K562 treated with DMSO at 1 percent for 4 hours (cell line): ENCODE measurements around the gene L3MBTL3. TPM values are rescaled to one million over a fixed set of nuclear protein-coding genes. Genes with fewer than 3 reads are reported as not detected.

Experiments used
- total RNA-seq: library from RNA; unstranded; fragments of 300-600 nt; gene quantifications from 2 replicates; pipeline ENCODE4 v1.2.3, GENCODE V29; 2022; ENCODE audit not compliant: insufficient read depth

L3MBTL3 gene
- 0.75 and 0.76 TPM in 2 replicates for total RNA-seq

DNA sequence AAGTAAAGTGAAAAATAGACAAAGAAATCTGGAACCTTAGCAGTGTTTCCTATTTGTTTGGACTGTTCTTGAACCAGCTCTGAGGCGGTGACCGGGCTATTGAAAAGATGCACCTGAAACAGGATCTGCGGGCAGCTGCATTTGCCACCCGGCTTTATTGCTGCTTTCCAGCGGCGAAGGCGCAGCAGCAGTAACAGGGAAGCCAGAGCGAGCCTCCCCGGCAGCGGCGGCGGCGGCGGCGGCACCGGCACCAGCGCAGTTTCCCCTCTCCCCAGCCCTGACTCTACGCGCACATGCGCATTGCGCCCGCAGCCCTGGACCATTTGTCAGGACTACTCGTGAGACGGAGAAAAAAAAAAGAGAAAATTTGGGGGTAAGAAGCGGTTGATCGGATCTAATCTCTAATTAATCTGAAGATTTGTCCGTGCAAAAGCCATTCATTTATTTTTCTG lies at the start of gene L3MBTL3:
L3MBTL3 (plus strand) TSS at position 290 of the 452 bp plus-strand sequence. CDS start 24,119 bp downstream, outside the sequence.

Other genes starting within 250 kb of the L3MBTL3 start
- gene TMEM244, start 157.3 kb upstream of the L3MBTL3 start, total RNA-seq: not detected in 2 replicates
- gene SAMD3, start 204.4 kb downstream of the L3MBTL3 start, total RNA-seq: not detected in 2 replicates